Ammon's horn (tissue), 1 donor: ENCODE measurements around the gene UHRF2.
A peak's percentile ranks its signal among the peaks of the same experiment; 100 is the strongest.
"Not testable (repeated sequence)": the region's sequence is repeated elsewhere in the genome, so short reads cannot be mapped to it uniquely, and the experiment has no call there.

Experiments used
- DNase-seq: peaks from one replicate; pipeline ENCODE4 v3.0.0-alpha.2; 2016; ENCODE audit warnings: low spot score

UHRF2 gene

DNA sequence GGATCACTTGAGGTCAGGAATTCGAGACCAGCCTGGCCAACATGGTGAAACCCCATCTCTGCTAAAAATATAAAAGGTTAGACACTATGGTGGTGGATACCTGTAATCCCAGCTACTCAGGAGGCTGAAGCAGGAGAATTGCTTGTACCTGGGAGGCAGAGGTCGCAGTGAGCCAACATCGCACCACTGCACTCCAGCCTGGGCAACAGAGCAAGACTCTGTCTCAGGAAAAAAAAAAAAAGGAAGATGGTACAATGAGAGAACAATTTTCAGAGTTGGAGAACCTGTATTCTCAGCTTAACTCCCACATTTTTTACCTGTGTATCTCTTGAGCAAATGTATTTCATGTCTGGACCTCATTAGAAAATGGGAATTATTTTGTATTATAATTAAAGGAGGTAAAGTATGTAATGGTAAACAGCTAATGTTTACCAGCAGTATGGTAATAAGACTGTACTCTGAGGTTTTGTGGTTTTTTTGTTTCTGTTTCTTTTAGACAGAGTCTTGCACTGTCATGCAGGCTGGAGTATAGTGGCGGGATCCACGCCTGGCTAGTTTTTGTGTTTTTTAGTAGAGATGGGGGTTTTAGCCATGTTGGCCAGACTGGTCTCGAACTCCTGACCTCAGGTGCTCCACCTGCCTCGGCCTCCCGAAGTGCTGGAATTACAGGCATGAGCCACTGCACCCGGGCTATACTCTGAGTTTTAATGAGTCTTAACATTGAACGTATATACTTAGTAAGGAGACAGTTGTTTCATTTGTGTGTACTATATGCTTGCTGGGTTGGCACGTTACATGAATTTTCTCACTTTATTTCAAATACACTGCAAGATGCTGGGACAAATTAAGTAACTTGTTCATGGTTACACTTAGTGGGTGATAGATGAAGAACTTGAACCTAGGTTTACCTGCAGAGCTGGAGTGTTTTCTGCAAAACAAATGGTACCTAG lies 16.2 kb downstream of the UHRF2 start:
- DNase-seq, result no peak

DNA sequence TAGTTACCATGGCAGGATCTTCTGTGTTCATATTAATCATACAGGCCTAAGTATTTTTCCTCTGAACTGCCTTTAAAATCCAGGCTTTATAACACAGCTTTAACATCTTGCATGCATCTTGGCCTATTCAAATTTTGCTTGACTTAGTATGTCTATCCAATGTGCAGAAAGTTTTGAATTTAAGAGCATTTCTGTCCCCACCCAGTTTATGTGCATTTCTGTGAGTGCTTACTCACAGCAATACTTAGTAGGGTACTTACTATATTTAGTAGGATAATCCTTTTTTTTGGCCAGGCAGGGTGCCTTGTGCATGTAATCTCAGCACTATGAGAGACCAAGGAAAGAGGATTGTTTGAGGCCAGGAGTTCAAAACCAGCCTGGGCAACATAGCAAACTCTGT lies 18.0 kb downstream of the UHRF2 start:
- DNase-seq, result no peak

DNA sequence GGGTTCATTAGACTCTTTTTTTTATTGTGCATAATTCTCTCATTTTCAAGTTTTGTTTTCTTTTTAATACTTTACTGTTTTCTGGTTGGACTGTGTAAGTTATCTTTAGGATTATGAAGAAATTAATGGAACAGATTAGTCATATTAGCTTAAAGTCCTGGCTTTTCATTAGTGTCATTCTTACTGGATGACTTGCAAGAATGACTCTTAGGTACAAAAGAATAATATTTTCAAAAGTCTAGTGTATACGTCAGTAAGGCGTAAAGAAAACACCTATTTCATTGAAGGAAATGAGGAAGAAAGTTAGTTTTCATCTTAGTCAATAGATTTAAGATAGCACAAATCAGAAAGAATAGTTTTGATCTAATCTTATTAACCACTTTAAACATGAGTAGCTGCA lies 20.4 kb downstream of the UHRF2 start:
- DNase-seq, result no peak

- no peak for DNase-seq
Measured at GRCh38 chr9:6439051-6439703, 26.2 kb downstream of the UHRF2 start.

DNA sequence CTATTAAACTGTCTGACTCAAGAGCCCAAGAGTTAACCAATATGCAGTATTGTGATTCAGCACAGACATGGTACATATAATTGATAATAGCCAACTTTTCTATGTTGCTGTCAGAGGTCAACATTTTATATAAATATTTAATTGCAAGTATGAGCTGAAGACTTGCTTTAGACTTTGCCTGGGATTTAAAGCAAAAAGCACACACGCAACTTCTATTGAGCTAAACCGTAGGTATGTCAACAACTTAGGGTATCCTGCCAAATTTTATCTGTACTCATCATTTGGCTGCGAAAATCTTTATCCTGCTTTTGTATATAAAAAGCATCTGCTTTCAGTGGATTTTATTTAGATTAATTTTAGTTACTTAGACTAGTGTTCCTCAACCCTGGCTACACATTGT lies 27.4 kb downstream of the UHRF2 start:
- no peak for DNase-seq

GRCh38 chr9:6441269-6441668 lies 28.3 kb downstream of the UHRF2 start:
- no peak for DNase-seq

GRCh38 chr9:6443661-6444060 lies 30.7 kb downstream of the UHRF2 start:
- DNase-seq, result no peak

GRCh38 chr9:6444128-6444527 lies 31.1 kb downstream of the UHRF2 start:
- DNase-seq, result no peak

DNA sequence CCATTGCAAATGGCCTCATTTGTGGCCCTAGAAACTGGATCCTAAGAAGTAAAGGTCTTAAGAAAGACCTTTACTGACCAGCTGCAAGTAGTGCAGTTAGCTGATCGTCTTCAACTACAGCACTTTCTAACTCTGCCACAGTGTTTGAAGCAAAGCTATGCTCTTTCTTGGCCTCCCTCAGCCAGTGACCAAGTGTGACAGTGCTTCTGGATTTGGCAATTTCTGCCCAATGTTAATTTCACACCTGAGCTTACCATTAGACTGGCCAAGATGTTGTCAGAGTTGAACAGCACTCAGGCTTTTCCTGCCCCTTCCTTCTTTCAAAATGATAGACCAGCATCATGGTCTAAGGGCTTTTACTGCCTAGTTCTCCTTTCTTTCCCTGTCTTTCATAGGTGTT lies 36.1 kb downstream of the UHRF2 start:
- no peak for DNase-seq

DNA sequence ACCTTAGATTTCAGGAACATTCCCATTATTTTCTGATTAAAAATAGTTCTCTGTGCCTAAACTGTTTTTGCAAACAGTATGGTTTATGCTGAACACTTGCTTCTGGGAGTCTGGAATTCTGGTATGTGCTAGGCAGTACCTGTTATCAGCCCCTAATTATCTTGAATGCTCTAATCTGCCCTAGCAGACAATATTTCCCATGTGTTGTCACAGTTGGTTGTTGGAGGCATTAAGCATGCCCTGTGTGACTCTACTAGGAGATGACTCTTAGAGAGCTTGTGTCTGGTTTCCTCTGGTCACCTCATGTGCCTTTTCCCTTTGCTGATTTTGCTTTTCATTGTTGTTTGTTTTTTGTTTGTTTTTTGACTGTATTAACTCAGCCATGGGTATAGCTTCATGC lies 36.6 kb downstream of the UHRF2 start:
- DNase-seq, result no peak

DNA sequence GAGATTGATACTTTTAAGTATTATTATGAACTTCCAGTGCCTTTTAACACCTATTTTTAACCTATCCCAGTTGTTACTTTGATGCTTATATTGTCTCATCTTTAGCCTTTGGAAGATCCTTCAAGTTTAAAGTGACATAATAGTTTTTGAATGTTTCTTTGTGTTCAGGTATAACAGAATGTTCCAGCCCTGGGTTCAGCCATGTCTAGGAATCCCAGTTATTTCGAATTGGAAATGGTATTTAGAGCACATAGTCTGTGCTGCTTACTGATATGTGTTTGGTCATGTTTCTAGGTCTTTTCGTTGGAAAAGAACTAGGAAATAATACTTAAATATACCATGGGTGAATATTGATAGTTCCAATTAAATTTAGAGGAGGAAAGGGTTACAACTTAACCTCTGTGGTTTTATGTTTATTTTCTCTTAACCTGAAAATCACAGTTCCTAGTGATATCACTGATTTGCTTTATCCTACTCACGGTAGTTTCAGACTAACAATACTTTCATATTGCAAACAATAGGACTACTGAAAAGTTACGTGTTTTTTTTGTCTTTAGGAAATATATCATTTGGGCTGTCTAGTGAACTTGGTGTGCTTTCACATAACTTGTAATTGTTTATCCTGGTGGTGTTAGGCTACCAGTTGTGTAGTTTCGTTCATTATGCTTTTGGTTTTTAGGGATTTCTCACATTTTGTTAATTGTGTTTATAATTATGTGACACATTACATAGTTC lies 37.8 kb downstream of the UHRF2 start:
- no peak for DNase-seq

DNA sequence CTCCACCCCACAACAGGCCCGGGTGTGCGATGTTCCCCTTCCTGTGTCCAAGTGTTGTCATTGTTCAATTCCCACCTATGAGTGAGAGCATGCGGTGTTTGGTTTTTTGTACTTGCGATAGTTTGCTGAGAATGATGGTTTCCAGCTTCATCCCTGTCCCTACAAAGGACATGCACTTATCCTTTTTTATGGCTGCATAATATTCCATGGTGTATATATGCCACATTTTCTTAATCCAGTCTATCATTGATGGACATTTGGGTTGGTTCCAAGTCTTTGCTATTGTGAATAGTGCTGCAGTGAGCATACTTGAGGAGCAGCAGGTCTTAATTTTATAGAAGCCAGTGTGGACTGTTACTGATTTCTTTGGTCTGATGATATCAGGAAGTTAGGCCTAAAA lies 42.3 kb downstream of the UHRF2 start:
- not testable (repeated sequence) for DNase-seq

GRCh38 chr9:6458704-6459103 lies 45.7 kb downstream of the UHRF2 start:
- DNase-seq, result not testable (repeated sequence)

GRCh38 chr9:6459718-6460117 lies 46.7 kb downstream of the UHRF2 start:
- DNase-seq, result no peak

DNA sequence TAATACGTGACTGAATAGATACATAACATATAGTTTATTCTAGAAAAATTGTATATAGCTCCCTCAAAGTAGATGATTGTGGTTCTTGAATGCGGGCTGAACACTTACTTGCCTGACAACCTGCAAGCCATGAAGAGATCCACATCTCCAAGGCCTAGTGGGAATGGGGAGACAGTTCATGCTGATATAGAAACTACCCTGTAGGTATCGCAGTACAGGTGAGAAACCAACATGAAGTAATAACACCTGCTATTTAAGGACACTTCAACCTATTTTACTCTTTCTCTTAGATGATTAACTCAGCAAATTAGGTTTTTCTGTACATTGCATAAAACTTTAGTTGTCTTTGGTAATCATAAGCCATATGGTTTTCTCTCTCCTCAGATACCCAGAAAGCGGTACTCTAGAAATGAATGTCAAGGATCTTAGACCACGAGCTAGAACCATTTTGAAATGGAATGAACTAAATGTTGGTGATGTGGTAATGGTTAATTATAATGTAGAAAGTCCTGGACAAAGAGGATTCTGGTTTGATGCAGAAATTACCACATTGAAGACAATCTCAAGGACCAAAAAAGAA lies 47.3 kb downstream of the UHRF2 start:
- no peak for DNase-seq

GRCh38 chr9:6461619-6462018 lies 48.6 kb downstream of the UHRF2 start:
- no peak for DNase-seq

DNA sequence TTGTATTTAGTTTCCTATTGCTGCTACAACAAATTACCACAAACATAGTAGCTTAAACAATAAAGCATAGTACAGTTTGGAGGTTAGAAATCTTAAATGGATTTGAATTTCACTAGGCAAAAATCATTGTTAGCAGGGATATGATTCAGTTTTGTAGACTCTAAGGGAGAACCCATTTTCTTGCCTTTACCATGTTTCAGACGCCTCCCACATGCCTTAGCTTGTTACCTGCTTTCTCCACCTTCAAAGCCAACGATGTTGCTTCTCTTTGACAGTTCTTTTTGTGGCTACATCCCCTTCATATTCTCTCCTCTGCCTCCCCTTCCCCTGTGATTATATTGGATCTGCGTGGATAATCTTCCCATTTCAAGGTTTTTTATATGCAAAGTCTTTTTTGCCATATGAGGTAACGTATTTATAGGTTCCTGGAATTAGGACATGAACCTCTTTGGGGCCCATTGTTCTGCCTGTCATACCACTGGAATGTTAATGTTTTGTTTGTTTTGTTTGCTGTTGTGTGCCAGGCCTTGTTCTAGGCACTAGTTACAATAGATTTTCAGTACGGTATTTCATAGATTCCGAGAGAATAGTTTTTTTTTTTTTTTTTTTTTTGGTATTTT lies 54.1 kb downstream of the UHRF2 start:
- peak; percentile 25 for DNase-seq

DNA sequence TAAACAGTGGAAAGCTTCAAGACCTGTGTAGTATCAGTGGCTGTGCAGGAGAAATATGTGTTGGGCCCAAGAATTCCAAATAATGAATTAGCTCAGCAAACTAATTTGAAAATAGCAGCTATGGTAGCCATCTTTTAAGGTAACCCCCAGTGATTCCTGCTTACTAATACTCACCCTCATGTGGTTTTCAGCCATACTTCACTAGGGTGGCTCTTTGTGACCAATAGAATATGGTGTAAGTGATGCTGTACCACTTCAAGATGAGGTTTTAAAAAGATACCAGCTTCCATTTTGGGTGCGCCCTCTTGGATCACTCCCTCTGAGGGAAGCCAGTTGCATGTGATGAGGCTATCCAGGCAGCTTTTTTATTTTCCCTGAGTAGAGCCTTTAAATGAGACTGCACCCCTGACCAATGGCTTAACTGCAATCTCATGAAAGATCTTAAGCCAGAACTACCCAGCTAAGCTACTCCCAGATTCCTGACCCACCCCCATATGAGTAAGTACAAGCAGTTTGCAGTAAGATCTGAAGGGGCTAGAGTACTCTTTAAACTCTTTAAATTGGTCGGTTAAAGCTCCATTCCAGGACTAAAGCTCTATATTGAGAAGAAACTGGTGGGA lies 58.3 kb downstream of the UHRF2 start:
- DNase-seq, result no peak

- DNase-seq, result no peak
Measured at GRCh38 chr9:6473151-6473550, 60.2 kb downstream of the UHRF2 start.

DNA sequence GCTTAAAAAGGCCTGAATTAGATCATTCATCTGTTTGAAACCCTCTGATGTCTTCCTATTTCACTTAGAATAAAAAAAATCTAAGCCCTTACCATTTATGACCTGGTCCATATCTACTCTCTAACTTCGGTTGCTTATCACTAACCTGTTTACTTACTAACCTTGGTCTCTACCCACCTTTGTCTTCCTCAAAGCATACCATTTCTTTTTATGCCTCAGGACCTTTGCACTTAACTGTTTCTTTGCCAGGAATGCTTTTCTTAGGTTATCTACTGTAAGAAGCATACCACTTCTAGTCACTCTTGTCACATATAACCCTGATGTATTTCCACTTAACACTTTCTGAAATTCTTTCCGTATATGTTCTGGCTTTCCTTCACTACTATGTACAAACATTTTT lies 67.0 kb downstream of the UHRF2 start:
- no peak for DNase-seq

DNA sequence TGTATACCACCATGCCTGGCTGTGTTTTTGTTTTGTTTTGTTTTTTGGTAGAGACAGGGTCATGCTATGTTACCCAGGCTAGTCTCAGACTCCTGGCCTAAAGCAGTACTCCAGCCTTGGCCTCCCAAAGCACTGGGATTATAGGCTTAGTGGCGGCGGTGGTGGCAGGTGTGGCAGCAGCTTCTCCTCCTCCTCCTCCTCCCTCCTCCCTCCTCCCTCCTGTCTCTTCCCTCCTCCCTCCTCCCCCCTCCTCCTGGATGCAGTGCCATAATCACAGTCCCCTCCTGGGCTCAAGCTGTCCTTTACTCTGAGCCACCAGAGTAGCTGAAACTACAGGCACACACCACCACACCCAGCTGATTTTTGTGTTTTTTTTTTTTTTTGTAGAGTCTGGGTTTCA lies 71.2 kb downstream of the UHRF2 start:
- DNase-seq, result no peak

DNA sequence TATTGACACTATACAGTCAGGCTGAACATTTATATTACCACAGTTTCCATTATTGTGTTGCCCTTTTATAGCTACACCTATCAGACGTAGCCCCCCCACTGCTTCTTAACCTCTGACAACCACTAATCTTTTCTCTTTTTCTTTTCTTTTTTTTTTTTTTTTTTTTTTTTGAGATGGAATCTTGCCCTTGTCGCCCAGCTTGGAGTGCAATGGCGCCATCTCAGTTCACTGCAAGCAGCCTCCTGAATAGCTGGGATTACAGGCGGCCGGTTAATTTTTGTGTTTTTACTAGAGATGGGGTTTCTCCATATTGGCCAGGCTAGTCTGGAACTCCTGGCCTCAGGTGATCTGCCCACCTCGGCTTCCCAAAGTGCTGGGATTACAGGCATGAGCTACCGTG lies 75.4 kb downstream of the UHRF2 start:
- DNase-seq, result no peak
